Activated CD8-positive, alpha-beta memory T cell treated with anti-CD3 and anti-CD28 coated beads for 1 hour (primary cell): ENCODE measurements around the gene C22orf15.

Experiments used
- DNase-seq, 2 donors: peaks; one replicate each; pipeline ENCODE4 v3.0.0-alpha.2; 2020; ENCODE audit warnings: low read depth in 1 of 2; ENCODE audit errors: extremely low read depth in 1 of 2

C22orf15 gene

DNA sequence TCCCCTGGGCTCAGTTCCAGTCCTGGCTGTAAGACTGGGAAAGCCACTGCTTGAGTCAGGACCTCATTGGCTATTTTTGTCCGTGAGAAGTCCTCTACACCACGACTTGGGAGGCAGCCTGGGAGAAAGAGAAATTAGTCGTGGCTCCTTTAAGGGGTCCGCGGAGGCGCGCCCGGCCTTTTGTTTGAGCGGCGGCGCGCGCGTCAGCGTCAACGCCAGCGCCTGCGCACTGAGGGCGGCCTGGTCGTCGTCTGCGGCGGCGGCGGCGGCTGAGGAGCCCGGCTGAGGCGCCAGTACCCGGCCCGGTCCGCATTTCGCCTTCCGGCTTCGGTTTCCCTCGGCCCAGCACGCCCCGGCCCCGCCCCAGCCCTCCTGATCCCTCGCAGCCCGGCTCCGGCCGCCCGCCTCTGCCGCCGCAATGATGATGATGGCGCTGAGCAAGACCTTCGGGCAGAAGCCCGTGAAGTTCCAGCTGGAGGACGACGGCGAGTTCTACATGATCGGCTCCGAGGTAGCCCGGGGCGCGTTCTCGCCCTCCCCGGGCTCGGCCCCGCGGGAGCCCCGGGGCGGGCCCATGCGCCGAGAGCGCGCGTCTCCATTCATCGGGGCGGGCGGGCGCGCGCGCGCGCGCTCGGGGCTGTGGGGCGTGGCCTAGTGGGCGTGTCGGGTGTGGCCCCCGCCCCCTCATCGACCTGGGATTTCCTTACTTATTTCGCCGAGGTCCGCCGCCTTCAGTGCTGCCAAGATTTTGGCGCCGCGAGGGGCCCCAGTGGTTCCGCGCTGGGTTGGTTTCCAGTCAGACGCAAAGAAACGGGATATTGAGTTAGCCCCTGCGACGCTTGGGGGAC is 24.2 kb downstream of the C22orf15 start, which contains the start of gene SMARCB1:
SMARCB1 (plus strand) TSS at position 215 of the 848 bp plus-strand sequence; CDS start at position 419, 204 bp downstream.
- peak; percentile 66 to 91 for DNase-seq

DNA sequence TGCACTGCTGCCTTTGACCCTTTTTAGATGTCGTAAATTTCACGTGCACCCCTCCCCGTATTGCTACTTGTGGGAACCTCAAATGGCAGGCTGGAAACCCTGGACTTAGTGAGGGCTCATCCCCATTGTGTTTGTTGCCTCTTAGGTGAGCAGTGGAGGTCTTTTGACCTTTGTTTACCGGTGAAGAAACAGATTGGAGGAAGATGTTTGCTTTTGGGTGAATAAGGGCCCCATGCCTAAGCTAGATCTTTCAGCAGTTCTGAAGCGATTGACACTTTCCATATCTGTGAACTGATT is 24.8 kb downstream of the C22orf15 start:
- no peak for DNase-seq

DNA sequence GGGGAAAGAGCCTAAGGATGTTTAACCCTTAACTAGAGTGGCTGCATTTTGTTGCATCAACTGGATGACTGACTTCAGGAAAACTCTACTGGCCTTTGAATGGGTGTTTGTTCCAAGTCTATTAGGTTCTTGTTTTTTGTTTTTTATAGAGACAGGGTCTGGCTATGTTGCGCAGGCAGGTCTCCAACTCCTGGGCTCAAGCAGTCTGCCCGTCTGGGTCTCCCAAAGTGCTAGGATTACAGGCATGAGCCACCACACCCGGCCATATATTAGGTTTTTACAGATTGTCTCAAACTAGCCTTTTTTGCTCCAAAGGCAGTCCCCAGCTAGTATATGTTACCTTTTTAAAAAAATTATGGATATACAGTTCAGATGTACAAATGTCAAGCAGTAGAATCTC is 25.1 kb downstream of the C22orf15 start:
- DNase-seq = no peak

DNA sequence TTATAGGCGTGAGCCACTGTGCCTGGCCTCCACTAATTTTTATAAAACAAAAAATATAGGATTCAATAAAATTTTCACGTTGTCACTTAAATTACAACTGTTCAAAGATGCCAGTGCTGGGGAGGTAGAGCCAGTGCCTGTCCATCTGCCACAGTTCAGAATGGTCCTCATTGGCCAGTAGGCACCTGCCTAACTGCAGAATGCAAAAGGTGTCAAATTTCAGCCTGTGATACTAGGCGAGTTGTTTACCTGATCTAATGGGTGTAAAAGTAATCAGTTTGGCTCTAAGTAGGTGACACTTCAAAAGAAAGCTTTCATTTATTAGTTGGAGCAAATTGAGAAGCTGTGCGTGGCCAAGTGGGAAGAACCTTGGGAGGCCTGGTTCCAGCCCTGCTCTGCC is 26.3 kb downstream of the C22orf15 start:
- DNase-seq = no peak

DNA sequence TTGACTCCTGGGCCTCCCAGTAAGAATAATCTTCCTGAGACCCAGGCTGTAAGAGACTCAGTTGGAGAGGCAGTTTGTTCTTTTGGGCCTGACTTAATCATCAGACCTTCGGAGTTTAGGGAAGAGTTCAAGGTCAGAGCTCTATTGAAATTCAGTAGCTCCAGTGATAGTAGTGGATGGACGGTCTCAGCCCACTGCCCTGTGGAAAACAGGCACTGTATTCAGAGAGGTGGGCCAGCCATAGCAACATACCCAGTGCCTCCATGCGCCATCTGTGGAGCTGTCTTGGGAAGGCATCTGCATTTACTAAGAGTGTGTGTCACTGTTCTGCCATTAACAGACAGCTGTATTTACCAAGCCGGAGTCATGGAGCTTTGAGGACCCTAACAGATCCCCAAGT is 26.8 kb downstream of the C22orf15 start:
- no peak for DNase-seq

DNA sequence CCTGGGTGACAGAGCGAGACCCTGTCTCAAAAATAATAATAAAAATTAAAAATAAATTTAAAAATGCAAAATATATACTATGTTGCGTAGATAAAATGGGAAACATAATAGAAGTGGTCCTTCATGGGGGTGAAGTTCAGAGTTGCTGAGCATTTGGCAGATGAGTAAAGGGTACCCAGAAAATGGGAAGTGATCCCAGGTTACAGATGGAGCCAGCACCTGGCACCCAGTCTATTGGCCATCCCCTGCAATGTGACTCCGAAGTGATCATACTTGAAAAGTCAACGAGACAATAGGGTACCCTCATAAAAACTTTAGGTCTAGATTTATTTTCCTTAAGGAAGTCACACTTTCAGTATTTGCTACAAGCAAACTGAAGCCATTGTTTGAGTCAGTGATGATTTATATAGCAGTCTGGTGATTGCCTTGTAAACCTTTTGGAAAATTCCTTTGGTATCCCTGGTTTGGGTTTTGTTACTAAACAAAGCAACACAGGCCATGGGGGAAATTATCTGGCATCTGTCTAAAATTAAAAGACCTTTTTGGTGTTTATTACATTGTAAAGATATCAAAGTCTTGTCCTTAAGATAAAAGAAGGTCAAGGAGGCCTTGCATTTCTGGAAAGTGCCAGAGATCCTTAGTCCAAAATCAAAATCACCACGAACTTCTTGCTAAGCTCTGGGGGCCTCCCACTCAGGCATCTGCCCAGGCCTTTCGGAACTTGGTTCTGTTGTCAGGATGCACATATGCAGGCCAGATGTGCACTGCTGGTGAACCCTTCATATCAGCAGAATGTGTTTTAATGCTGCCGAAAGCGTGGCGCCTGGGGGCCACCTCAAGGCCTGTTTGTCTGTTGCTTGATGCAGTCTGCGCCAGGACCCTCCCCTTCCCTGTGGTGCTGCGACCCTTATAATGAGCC is 28.3 kb downstream of the C22orf15 start:
- DNase-seq = no peak

DNA sequence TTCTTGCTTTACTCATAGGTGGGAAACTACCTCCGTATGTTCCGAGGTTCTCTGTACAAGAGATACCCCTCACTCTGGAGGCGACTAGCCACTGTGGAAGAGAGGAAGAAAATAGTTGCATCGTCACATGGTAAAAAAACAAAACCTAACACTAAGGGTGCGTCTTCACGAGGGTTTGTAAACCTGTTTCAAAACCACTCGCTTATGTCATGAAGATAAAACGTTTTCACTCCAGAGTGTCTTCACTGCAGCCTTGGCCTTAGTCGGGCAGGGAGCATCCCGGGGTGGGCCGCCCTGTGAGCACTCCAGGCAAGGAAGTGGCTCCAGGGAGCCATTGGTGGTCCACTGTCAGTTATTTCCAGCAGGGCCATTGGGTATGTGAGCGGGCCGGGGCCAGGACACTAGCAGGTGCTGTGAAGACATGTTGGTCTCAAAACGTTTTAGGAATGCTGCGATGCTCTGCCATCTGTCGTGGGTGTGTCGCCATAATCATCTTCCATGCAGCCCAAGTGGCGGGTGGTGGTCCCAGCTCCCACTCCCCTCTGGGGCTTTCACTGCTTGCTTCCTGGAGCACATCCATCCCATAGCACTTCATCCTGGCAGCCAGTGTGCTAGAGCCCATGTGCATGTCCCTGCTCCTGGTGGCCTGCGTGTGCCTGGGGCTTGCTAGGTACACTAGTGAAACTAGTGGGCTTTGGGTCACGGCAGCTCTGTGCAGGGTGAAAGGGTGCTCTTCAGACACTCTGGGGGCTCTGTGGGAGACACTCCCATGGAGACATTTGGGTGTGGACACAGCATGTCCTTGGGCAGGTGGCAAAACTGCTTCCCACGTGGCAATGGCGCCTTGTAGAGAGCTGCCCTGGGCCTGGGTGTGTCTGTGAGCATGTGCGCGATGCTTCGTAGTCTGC is 29.2 kb downstream of the C22orf15 start:
- DNase-seq = no peak

DNA sequence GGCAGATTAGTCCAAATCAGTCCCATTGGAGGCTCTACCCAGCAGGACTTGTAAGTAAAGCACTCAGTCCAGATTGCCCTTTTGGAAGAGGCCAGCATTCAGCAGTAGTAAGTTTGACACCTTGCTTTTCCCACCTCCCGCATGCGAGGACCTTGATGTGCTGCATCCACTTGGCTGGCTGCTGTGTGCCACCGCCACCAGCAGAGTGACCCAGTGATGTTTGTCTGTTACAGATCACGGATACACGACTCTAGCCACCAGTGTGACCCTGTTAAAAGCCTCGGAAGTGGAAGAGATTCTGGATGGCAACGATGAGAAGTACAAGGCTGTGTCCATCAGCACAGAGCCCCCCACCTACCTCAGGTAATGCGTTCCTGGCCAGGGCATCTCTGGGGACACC is 30.5 kb downstream of the C22orf15 start:
- DNase-seq = no peak

DNA sequence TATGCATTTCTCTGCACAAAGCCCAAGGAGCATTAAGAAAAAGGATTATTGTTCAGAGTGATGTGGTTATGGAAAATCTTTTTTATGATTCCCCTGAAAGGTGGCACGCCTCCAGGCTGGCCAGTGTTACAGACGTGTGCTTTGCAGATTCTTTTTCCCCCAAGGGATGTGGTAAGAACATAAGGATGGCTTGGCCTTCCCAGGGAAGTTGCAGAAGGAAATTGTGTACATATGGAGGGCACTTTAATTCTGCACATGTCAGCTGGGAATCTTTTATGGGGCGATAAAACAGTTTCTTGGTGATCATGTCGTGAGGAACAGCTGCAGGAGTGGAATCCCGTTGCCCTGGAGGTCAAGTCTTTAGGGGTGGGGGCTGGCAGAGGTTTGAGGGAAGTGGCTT is 33.7 kb downstream of the C22orf15 start:
- DNase-seq = no peak

DNA sequence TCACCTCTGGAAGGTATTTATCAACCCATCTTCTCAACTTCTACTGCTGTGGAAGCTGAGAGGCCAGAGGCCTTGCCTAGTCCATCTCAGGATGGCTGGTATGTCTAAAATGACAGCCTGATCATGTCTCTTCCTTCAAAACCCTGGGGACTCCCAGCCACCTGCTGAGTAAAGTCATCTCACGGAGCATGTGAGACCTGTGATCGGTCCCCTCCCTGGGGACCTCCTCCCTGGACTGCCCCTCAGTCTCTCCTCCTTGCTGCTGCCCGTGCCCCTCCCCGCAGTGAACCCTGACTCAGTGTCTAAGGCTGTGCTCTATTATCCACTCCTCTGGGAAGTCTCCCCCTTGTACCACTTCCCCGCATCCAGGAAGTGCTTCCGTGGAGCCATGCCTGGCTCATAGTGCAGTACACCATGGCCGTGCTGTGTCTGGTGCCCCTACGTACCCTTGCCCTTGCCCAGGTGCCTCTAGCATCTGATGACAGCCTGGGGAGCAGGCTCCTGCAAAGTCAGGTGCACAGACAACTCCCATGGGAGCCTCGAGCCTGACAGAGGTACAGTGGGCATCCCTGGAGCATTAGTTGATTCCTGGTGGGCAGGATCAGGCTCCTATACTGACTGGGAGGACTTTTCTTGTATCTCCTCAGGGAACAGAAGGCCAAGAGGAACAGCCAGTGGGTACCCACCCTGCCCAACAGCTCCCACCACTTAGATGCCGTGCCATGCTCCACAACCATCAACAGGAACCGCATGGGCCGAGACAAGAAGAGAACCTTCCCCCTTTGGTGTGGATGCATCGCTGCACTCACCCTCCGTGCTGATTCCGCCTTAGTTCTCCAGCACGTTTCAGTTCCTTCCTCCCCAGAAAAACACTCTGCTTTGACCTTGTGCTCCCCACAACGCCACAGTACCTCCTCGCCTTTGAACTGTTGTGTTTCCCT is 37.8 kb downstream of the C22orf15 start:
- DNase-seq = no peak

DNA sequence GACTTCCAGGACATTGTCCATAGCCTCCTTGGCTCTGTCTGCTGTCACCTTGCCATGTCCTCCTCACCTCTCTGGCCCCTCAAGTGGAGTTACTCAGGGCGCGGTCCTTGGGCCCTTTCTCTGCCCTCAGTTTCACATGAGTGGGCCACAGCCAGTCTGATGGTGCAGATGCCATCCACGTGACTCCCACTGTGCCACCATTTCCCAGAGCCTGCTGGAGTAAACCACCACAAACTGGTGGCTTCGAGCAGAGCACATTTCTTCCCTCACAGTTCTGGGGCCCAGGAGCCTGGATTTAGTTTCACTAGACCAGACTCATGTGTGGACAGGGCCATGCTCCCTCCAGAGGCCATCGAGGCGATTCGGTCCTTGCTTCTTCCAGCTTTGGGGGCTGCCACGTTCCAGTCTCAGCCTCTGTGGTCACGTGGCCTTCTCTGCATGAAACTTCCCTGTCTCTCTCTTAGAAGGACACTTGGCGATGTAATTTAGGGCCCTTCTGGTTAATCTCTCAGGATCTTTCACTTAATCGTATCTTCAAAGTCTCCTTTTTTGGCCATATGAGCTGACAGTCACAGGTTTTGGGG is 38.5 kb downstream of the C22orf15 start:
- DNase-seq = no peak

DNA sequence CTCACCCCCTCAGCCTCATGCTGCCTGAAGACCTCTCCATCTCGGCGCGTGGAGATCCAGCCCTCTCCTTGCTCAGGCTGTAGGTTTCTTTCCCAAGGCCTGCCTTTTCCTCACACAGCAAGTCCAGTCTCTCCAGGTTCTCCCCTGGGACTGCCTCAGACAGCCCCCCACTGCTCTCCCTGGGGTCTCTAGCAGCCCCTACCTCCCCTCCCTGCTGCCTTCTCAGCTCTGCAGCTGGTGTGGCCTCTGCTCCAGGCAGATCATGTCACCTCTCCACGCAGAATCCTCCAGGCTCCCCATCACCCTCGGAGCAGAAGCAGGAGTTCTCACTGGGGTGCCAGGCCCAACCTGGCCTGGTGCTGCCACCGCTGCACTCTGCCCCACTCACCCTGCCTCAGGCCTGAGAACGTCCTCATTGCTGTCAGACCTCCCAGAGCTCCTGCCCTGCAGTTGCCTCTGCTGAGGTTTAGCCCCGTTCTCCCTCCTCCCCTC is 39.1 kb downstream of the C22orf15 start:
- DNase-seq = no peak

DNA sequence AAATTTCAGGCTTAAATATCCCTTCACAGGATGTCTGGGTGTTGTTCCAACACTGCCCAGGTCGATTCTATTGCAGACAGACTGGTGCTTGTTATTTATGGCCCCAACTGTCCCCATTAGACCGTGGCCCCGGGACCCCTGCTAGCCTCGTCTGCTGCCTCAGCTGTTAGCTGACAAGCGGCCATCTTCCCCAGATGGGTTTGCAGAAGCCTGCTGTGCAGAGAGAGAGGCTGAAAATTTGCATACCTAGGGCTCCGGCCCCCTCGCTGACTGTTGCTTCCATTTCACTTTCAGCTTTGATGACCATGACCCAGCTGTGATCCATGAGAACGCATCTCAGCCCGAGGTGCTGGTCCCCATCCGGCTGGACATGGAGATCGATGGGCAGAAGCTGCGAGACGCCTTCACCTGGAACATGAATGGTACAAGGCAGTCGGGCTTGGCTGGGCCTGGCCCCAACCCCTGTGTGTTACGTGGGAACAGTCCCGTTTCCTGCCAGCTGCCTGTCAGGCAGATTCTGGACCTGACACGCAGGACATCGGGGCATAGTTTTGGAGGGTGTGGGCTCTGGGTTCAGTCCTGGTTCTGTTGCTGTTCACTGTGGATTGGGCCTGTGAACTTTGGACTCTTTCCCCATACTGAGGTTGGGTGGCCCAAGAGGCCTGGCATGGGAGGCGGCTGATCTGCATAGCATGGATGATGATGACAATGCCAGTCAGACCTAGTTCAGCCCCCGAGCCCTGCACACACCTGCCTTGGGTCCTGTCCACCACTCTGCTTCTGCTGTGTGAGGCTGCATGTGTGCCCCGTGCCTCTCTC is 40.4 kb downstream of the C22orf15 start:
- DNase-seq = no peak

DNA sequence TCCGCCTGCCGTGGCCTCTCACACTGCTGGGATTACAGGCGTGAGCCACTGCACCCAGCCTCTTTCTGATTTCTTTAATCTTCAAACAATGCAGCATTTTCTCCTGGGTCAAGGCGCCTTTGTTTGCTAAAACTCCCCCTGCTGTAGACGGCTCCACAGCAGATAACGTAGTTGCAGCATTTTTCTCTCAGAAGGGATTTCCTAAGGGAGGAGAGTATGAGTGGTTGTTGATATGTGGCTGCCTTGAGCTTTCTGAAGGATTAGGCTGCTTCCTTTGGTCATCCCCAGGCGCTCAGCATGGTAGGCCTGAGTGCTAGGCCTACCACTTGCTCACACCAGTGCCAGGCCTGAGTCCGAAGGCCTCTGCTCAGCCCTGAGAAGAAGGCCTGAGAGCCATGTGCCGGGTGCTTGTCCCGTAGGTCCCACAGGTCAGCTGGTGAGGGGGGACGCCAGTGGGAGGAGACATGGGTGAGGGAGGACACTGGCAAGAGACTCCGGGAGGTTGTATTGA is 42.0 kb downstream of the C22orf15 start:
- no peak for DNase-seq

DNA sequence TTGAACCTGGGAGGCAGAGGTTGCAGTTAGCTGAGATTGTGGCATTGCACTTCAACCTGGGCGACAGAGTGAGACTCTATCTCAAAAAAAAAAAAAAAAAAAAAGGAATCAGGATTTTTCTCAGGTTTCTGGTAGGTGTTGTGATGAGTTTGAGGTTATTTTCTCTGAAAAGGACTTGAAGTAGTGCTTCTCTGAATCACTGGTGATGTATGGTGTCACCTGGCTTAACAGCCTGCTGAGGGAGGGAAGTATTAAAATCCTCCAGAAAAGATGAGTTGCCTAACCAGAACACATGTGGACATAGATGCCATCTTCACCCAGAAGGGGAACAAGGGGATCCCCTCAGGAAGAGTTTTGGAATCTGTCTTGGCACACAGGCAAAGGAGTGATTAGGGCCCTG is 44.0 kb downstream of the C22orf15 start:
- no peak for DNase-seq

DNA sequence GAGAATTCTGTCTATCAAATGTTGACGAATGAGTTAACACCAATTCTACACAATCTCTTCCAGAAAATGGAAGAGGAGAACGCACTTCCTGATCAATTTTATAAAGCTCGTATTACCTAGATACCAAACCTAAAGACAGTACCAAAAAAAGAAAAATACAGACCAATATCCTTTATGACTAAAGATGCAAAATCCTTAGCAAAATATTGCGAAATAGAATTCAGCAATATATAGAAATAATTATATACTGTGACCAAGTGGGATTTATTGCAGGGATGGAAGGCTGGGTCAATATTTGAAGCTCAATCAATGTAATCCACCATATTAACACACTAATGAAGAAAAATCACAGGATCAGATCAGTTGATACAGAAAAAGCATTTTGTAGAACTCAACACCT is 49.6 kb downstream of the C22orf15 start:
- no peak for DNase-seq
